ENCODE data around the gene PRKG1. TPM values are rescaled to one million over a fixed set of nuclear protein-coding genes. Genes with fewer than 3 reads are reported as not detected.

PRKG1 gene
- total and polyA plus RNA-seq, 7 experiments from 2014 or later, result 0.19 TPM; not detected in 6

- no peak for DNase-seq
- H3K27ac ChIP-seq (ENCODE audit: low read depth, low read length), result no peak overlapping the region
- Mint-ChIP-seq H3K36me3 (no peaks in the 10 kb centered on the region), H3K9me3 (peaks cover 0 to 4% (median 0%) of the 10 kb centered on the region in 11 donors), H3K4me1 (peaks cover 0 to 2% (median 0%) of the 10 kb centered on the region in 7 donors), H3K27ac (no peak overlapping the region), H3K4me3 (no peak overlapping the region), H3K27me3 (no peaks in the 10 kb centered on the region)
- no peak for ATAC-seq
- intact Hi-C loops (cut with micrococcal nuclease), result no loop called here
- no peaks in the 10 kb centered on the region for H3K9me3 ChIP-seq (ENCODE audit: control insufficient read depth in 2 of 3, low read length in 3 of 3)
- ChIA-PET CTCF (no interaction called here), POLR2A (no interaction called here)
- H3K27me3 ChIP-seq (ENCODE audit: control insufficient read depth in 2 of 2, insufficient read depth in 2 of 2, low read length in 2 of 2), result no peaks in the 10 kb centered on the region
- no peaks in the 10 kb centered on the region for H3K4me1 ChIP-seq (ENCODE audit: control insufficient read depth in 2 of 2, insufficient read depth in 2 of 2, low read length in 2 of 2)
- H3K36me3 ChIP-seq (ENCODE audit: control insufficient read depth in 2 of 3, insufficient read depth in 3 of 3, low read length in 3 of 3), result no peaks in the 10 kb centered on the region
- H3K4me3 ChIP-seq (ENCODE audit: low read length), result no peak overlapping the region
Measured at GRCh38 chr10:52346394-52347326, 1272.4 kb downstream of the PRKG1 start.

- no peaks in the 10 kb centered on the region for H3K9me3 ChIP-seq (ENCODE audit: control insufficient read depth in 2 of 3, low read length in 3 of 3)
- H3K27me3 Mint-ChIP-seq, result no peaks in the 10 kb centered on the region
- H3K4me3 Mint-ChIP-seq, result no peak overlapping the region
- no peak overlapping the region for H3K27ac ChIP-seq (ENCODE audit: low read depth, low read length)
- no peaks in the 10 kb centered on the region for H3K36me3 Mint-ChIP-seq
- DNase-seq (no peak), ATAC-seq (no peak)
- H3K4me1 ChIP-seq (ENCODE audit: control insufficient read depth in 2 of 2, insufficient read depth in 2 of 2, low read length in 2 of 2), result no peaks in the 10 kb centered on the region
- CTCF ChIA-PET, result no interaction called here
- no peak overlapping the region for H3K27ac Mint-ChIP-seq
- POLR2A ChIA-PET, result no interaction called here
- no peaks in the 10 kb centered on the region for H3K27me3 ChIP-seq (ENCODE audit: control insufficient read depth in 2 of 2, insufficient read depth in 2 of 2, low read length in 2 of 2)
- H3K4me1 Mint-ChIP-seq, result peaks cover 0 to 2% (median 0%) of the 10 kb centered on the region in 7 donors
- no peaks in the 10 kb centered on the region for H3K36me3 ChIP-seq (ENCODE audit: control insufficient read depth in 2 of 3, insufficient read depth in 3 of 3, low read length in 3 of 3)
- peaks cover 0 to 1% (median 0%) of the 10 kb centered on the region in 11 donors for H3K9me3 Mint-ChIP-seq
- H3K4me3 ChIP-seq (ENCODE audit: low read length), result no peak overlapping the region
- intact Hi-C loops (cut with micrococcal nuclease), result no loop called here
Measured at GRCh38 chr10:52347327-52347667, 1273.0 kb downstream of the PRKG1 start.

Small RNA genes lying within 50 kb of the gene (microRNA-seq; reads per million reads assigned to microRNA genes)
- not detected for gene MIR605 (ENCODE audit: borderline microRNAs expressed)

Other genes starting within 250 kb of the PRKG1 start
- gene A1CF, start 188.9 kb upstream of the PRKG1 start, total RNA-seq, result not detected
- not detected for gene A1CF, start 188.9 kb upstream of the PRKG1 start, polyA plus RNA-seq

All from naive thymus-derived CD4-positive, alpha-beta T cell (primary cell).